ENCODE data around the gene GALM.
A peak's percentile ranks its signal among the peaks of the same experiment; 100 is the strongest.

The GALM gene

GRCh38 chr2:38765551-38765950 lies 99.6 kb downstream of the GALM start:
- Histone ChIP-seq H3K9me3 (ENCODE audit: low read length) (no peaks in the 10 kb centered on the region), H3K27ac (ENCODE audit: low read depth, low read length) (no peak overlapping the region), H3K36me3 (ENCODE audit: insufficient read depth, low read length) (no peaks in the 10 kb centered on the region), H3K4me1 (ENCODE audit: insufficient read depth, low read length) (no peaks in the 10 kb centered on the region), H3K9ac (ENCODE audit: low read length) (no peak overlapping the region), H3K4me3 (ENCODE audit: low read depth in 1 of 2, low read length in 2 of 2) (no peak overlapping the region), H3K27me3 (ENCODE audit: control insufficient read depth in 1 of 2, insufficient read depth in 2 of 2, low read length in 2 of 2) (no peaks in the 10 kb centered on the region)

DNA sequence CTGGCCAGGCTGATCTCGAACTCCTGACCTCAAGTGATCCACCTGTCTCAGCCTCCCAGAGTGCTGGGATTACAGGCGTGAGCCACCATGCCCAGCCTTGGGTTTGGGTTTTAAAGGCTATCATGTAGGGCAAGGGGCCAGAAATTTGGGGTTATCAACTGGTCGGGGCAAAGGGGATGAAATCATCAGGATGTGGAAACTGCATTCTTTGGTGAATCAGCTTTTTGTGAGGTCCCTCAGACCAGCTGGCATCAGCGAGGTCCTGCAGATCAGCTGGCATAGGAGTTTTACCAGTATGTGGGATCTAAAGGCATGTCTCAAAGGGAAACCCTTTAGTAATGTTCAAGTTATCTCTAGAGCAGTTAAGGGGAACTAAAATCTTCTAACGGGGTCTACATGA lies 105.7 kb downstream of the GALM start:
- H3K27ac ChIP-seq (ENCODE audit: low read depth, low read length), result no peak overlapping the region
- no peaks in the 10 kb centered on the region for H3K36me3 ChIP-seq (ENCODE audit: insufficient read depth, low read length)
- H3K4me1 ChIP-seq (ENCODE audit: insufficient read depth, low read length), result no peaks in the 10 kb centered on the region
- no peak overlapping the region for H3K9ac ChIP-seq (ENCODE audit: low read length)
- no peaks in the 10 kb centered on the region for H3K27me3 ChIP-seq (ENCODE audit: control insufficient read depth in 1 of 2, insufficient read depth in 2 of 2, low read length in 2 of 2)
- no peak overlapping the region for H3K4me3 ChIP-seq (ENCODE audit: low read depth in 1 of 2, low read length in 2 of 2)
- no peaks in the 10 kb centered on the region for H3K9me3 ChIP-seq (ENCODE audit: low read length)

- no peak overlapping the region for H3K4me3 ChIP-seq (ENCODE audit: low read depth in 1 of 2, low read length in 2 of 2)
- no peaks in the 10 kb centered on the region for H3K36me3 ChIP-seq (ENCODE audit: insufficient read depth, low read length)
- no peak overlapping the region for H3K9ac ChIP-seq (ENCODE audit: low read length)
- no peaks in the 10 kb centered on the region for H3K9me3 ChIP-seq (ENCODE audit: low read length)
- no peaks in the 10 kb centered on the region for H3K27me3 ChIP-seq (ENCODE audit: control insufficient read depth in 1 of 2, insufficient read depth in 2 of 2, low read length in 2 of 2)
- peaks cover 8% of the 10 kb centered on the region for H3K4me1 ChIP-seq (ENCODE audit: insufficient read depth, low read length)
- H3K27ac ChIP-seq (ENCODE audit: low read depth, low read length), result no peak overlapping the region
These were observed 109.4 kb downstream of the GALM start for GRCh38 chr2:38775097-38775920.

GRCh38 chr2:38775921-38776225 lies 110.0 kb downstream of the GALM start:
- Histone ChIP-seq H3K27me3 (ENCODE audit: control insufficient read depth in 1 of 2, insufficient read depth in 2 of 2, low read length in 2 of 2) (no peaks in the 10 kb centered on the region), H3K9ac (ENCODE audit: low read length) (no peak overlapping the region), H3K36me3 (ENCODE audit: insufficient read depth, low read length) (no peaks in the 10 kb centered on the region), H3K9me3 (ENCODE audit: low read length) (no peaks in the 10 kb centered on the region), H3K4me3 (ENCODE audit: low read depth in 1 of 2, low read length in 2 of 2) (no peak overlapping the region), H3K4me1 (ENCODE audit: insufficient read depth, low read length) (peaks cover 8% of the 10 kb centered on the region), H3K27ac (ENCODE audit: low read depth, low read length) (no peak overlapping the region)

DNA sequence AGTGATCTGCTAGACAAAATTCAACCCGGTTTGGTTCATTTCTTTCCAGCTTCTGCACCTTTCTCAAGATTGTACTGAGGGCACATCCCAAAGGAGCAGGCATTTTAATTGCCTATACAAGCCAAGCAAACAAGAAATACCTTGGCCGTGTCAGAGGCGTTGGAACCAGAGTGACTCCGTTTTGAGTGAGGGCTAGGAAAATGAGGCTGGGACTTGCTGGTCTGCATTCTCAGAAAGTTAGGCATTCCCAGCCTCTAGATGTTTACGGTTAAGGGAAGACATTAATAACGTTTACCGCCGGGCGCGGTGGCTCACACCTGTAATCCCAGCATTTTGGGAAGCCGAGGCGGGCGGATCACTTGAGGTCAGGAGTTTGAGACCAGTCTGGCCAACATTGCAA lies 110.6 kb downstream of the GALM start:
- Histone ChIP-seq H3K9me3 (ENCODE audit: low read length) (no peaks in the 10 kb centered on the region), H3K9ac (ENCODE audit: low read length) (no peak overlapping the region), H3K27ac (ENCODE audit: low read depth, low read length) (no peak overlapping the region), H3K27me3 (ENCODE audit: control insufficient read depth in 1 of 2, insufficient read depth in 2 of 2, low read length in 2 of 2) (no peaks in the 10 kb centered on the region), H3K4me3 (ENCODE audit: low read depth in 1 of 2, low read length in 2 of 2) (no peak overlapping the region), H3K4me1 (ENCODE audit: insufficient read depth, low read length) (peaks cover 8% of the 10 kb centered on the region), H3K36me3 (ENCODE audit: insufficient read depth, low read length) (no peaks in the 10 kb centered on the region)

GRCh38 chr2:38778687-38779082 lies 112.8 kb downstream of the GALM start:
- Histone ChIP-seq H3K4me1 (ENCODE audit: insufficient read depth, low read length) (peaks cover 8% of the 10 kb centered on the region), H3K27me3 (ENCODE audit: control insufficient read depth in 1 of 2, insufficient read depth in 2 of 2, low read length in 2 of 2) (no peaks in the 10 kb centered on the region), H3K4me3 (ENCODE audit: low read depth in 1 of 2, low read length in 2 of 2) (peak overlapping the region; percentile 70 to 98), H3K27ac (ENCODE audit: low read depth, low read length) (peak overlapping the region; percentile 50), H3K36me3 (ENCODE audit: insufficient read depth, low read length) (no peaks in the 10 kb centered on the region), H3K9me3 (ENCODE audit: low read length) (no peaks in the 10 kb centered on the region), H3K9ac (ENCODE audit: low read length) (peak overlapping the region; percentile 74)

GRCh38 chr2:38783586-38783985 lies 117.7 kb downstream of the GALM start:
- Histone ChIP-seq H3K27me3 (ENCODE audit: control insufficient read depth in 1 of 2, insufficient read depth in 2 of 2, low read length in 2 of 2) (no peaks in the 10 kb centered on the region), H3K9me3 (ENCODE audit: low read length) (no peaks in the 10 kb centered on the region), H3K9ac (ENCODE audit: low read length) (no peak overlapping the region), H3K36me3 (ENCODE audit: insufficient read depth, low read length) (no peaks in the 10 kb centered on the region), H3K4me3 (ENCODE audit: low read depth in 1 of 2, low read length in 2 of 2) (no peak overlapping the region), H3K4me1 (ENCODE audit: insufficient read depth, low read length) (peaks cover 8% of the 10 kb centered on the region), H3K27ac (ENCODE audit: low read depth, low read length) (no peak overlapping the region)

Data from muscle layer of colon (tissue), 2 donors.